ENCODE measurements around the gene ASCC3.

ASCC3 gene

GRCh38 chr6:100920028-100920605 lies 39.0 kb upstream of the ASCC3 start:
- TF ChIP-seq REST (IDR thresholded peaks at IDR 0.05; ENCODE audit: low read depth) (no peak), CEBPB (IDR thresholded peaks at IDR 0.05) (no peak), TCF12 (IDR thresholded peaks at IDR 0.05; ENCODE audit: low read depth) (no peak), USF1 (IDR thresholded peaks at IDR 0.05) (no peak), EP300 (IDR thresholded peaks at IDR 0.05; ENCODE audit: borderline replicate concordance) (no peak), EGR1 (IDR thresholded peaks at IDR 0.05) (no peak), ZBTB7A (IDR thresholded peaks at IDR 0.05; ENCODE audit: low read depth) (no peak), TEAD4 (IDR thresholded peaks at IDR 0.05) (no peak), NFIC (IDR thresholded peaks at IDR 0.05) (no peak), CREB1 (IDR thresholded peaks at IDR 0.05; ENCODE audit: low read depth) (no peak), TAF1 (IDR thresholded peaks at IDR 0.05; ENCODE audit: low read depth) (no peak), FOXM1 (IDR thresholded peaks at IDR 0.05; ENCODE audit: borderline replicate concordance, low read depth) (no peak), YY1 (IDR thresholded peaks at IDR 0.05; ENCODE audit: low read depth) (no peak), RAD21 (IDR thresholded peaks at IDR 0.05; ENCODE audit: low read depth) (no peak)
- TF ChIP-seq, protein P1, sequence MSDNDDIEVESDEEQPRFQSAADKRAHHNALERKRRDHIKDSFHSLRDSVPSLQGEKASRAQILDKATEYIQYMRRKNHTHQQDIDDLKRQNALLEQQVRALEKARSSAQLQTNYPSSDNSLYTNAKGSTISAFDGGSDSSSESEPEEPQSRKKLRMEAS (IDR thresholded peaks at IDR 0.05) = no peak

DNA sequence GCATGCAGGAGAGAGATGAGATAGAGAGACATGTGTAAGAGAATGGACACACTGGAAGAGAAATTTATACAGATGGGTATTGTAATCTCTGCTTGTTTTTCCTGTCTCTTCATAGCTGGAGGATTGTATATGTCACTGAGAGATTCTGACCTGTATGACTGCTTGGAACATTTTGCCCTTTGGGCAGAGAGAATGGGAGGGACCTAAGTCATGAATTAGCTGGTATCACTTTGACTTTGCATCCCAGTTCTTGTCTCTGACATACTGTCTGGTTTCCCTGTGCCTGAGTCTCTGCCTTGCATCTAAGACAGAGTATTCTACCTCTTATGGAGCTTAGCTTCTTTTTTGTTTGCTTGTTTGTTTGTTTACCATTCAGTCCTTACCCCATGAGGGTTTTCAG lies 37.0 kb upstream of the ASCC3 start:
- TF ChIP-seq RAD21 (IDR thresholded peaks at IDR 0.05; ENCODE audit: low read depth) = no peak
- TF ChIP-seq EGR1 (IDR thresholded peaks at IDR 0.05) = no peak
- TF ChIP-seq, protein P1 (IDR thresholded peaks at IDR 0.05) = no peak
- no peak for TF ChIP-seq CEBPB (IDR thresholded peaks at IDR 0.05)
- no peak for TF ChIP-seq YY1 (IDR thresholded peaks at IDR 0.05; ENCODE audit: low read depth)
- no peak for TF ChIP-seq TCF12 (IDR thresholded peaks at IDR 0.05; ENCODE audit: low read depth)
- no peak for TF ChIP-seq REST (IDR thresholded peaks at IDR 0.05; ENCODE audit: low read depth)
- no peak for TF ChIP-seq NFIC (IDR thresholded peaks at IDR 0.05)
- no peak for TF ChIP-seq EP300 (IDR thresholded peaks at IDR 0.05; ENCODE audit: borderline replicate concordance)
- no peak for TF ChIP-seq TAF1 (IDR thresholded peaks at IDR 0.05; ENCODE audit: low read depth)
- no peak for TF ChIP-seq FOXM1 (IDR thresholded peaks at IDR 0.05; ENCODE audit: borderline replicate concordance, low read depth)
- TF ChIP-seq ZBTB7A (IDR thresholded peaks at IDR 0.05; ENCODE audit: low read depth) = no peak
- no peak for TF ChIP-seq TEAD4 (IDR thresholded peaks at IDR 0.05)

DNA sequence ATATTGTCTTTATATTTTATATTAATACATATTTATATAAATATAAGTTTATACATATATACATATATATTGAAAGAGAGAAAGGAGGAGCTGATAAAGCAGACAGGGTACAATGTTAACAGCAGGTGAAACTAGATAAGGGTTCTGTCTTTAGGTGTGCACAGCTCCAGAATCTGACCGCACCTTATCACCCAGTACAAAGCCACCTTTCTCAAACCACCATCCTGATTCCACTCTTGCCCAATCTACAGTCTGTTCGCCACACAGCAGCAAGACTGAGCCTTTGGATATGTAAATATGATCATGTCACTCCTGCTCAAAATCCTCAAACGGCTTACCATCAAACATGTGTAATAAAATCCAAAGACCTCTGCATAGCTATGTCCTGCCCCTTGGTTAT lies 34.7 kb upstream of the ASCC3 start:
- no peak for TF ChIP-seq ZBTB7A (IDR thresholded peaks at IDR 0.05; ENCODE audit: low read depth)

- TF ChIP-seq TAF1 (IDR thresholded peaks at IDR 0.05; ENCODE audit: low read depth) (no peak), ZBTB7A (IDR thresholded peaks at IDR 0.05; ENCODE audit: low read depth) (no peak), TEAD4 (IDR thresholded peaks at IDR 0.05) (no peak), REST (IDR thresholded peaks at IDR 0.05; ENCODE audit: low read depth) (no peak), EP300 (IDR thresholded peaks at IDR 0.05; ENCODE audit: borderline replicate concordance) (no peak), CREB1 (IDR thresholded peaks at IDR 0.05; ENCODE audit: low read depth) (no peak), YY1 (IDR thresholded peaks at IDR 0.05; ENCODE audit: low read depth) (no peak), FOXM1 (IDR thresholded peaks at IDR 0.05; ENCODE audit: borderline replicate concordance, low read depth) (no peak), RAD21 (IDR thresholded peaks at IDR 0.05; ENCODE audit: low read depth) (no peak), CEBPB (IDR thresholded peaks at IDR 0.05) (no peak), NFIC (IDR thresholded peaks at IDR 0.05) (no peak), TCF12 (IDR thresholded peaks at IDR 0.05; ENCODE audit: low read depth) (no peak), USF1 (IDR thresholded peaks at IDR 0.05) (no peak), EGR1 (IDR thresholded peaks at IDR 0.05) (no peak)
- TF ChIP-seq, protein P1 (IDR thresholded peaks at IDR 0.05) = no peak
Observed at GRCh38 chr6:100913400-100914276, 32.5 kb upstream of the ASCC3 start.
